ENCODE results near the gene SVIL. TPM values are rescaled to one million over a fixed set of nuclear protein-coding genes. Genes with fewer than 3 reads are reported as not detected.
"Not testable (repeated sequence)": the region's sequence is repeated elsewhere in the genome, so short reads cannot be mapped to it uniquely, and the experiment has no call there.

The SVIL gene
- total and polyA plus RNA-seq, 7 donors = 70.6 to 1,728 (median 792) TPM

- Histone ChIP-seq H3K27me3 (ENCODE audit: insufficient read depth in 3 of 3, low read length in 2 of 3) (no peaks in the 10 kb centered on the region), H3K4me3 (no peak overlapping the region), H3K27ac (peak overlapping the region; percentile 82), H3K36me3 (ENCODE audit: insufficient read depth in 1 of 2, low read depth in 1 of 2) (peaks cover 4 to 100% of the 10 kb centered on the region in 2 donors), H3K9me3 (no peaks in the 10 kb centered on the region), H3K4me1 (peaks cover 70% of the 10 kb centered on the region)
- DNase-seq = no peak
- no peak for TF ChIP-seq CTCF (IDR thresholded peaks at IDR 0.05)
- intact Hi-C loops (cut with DNase I) = no loop called here
- WGBS, 3 donors = 80 to 83% (median 81%) methylated on average over 28 of the region's 28 CpGs
- no peak for ATAC-seq
Measured at GRCh38 chr10:29469481-29470354, 165.1 kb downstream of the SVIL start.

- Histone ChIP-seq H3K36me3 (ENCODE audit: insufficient read depth in 1 of 2, low read depth in 1 of 2) (peaks cover 3 to 99% of the 10 kb centered on the region in 2 donors), H3K9me3 (no peaks in the 10 kb centered on the region), H3K4me1 (peaks cover 37% of the 10 kb centered on the region), H3K27me3 (ENCODE audit: insufficient read depth in 3 of 3, low read length in 2 of 3) (no peaks in the 10 kb centered on the region), H3K27ac (peak overlapping the region; percentile 70), H3K4me3 (no peak overlapping the region)
- 73 to 89% (median 80%) methylated on average over 8 of the region's 8 CpGs for WGBS, 3 donors
- intact Hi-C loops (cut with DNase I) = no loop called here
- ATAC-seq (peak in 1 of 4 donors; percentile 2), DNase-seq (no peak)
- no peak for TF ChIP-seq CTCF (IDR thresholded peaks at IDR 0.05)
Measured at GRCh38 chr10:29465384-29465783, 169.4 kb downstream of the SVIL start.

- DNase-seq (peak in 1 of 2 donors; percentile 76), ATAC-seq (peak; percentile 67 to 78 (median 75))
- intact Hi-C loops (cut with DNase I); H3K9me3 ChIP-seq; H3K4me3 ChIP-seq; H3K27me3 ChIP-seq (ENCODE audit: insufficient read depth in 3 of 3, low read length in 2 of 3): not testable (repeated sequence)
- 36 to 44% (median 37%) methylated on average over 4 of the region's 4 CpGs for WGBS, 3 donors
- H3K4me1 ChIP-seq = peaks cover 36% of the 10 kb centered on the region
- peaks cover 3 to 99% of the 10 kb centered on the region in 2 donors for H3K36me3 ChIP-seq (ENCODE audit: insufficient read depth in 1 of 2, low read depth in 1 of 2)
- peak overlapping the region; percentile 70 for H3K27ac ChIP-seq
Measured at GRCh38 chr10:29464671-29465171, 170.1 kb downstream of the SVIL start.

GRCh38 chr10:29461042-29461441, 173.7 kb downstream of the SVIL start:
- H3K4me3 ChIP-seq = no peak overlapping the region
- H3K9me3 ChIP-seq = no peaks in the 10 kb centered on the region
- peak overlapping the region; percentile 47 for H3K27ac ChIP-seq
- TF ChIP-seq CTCF (IDR thresholded peaks at IDR 0.05) = no peak
- 69 to 84% (median 77%) methylated on average over 5 of the region's 5 CpGs for WGBS, 3 donors
- H3K36me3 ChIP-seq (ENCODE audit: insufficient read depth in 1 of 2, low read depth in 1 of 2) = peaks cover 3 to 99% of the 10 kb centered on the region in 2 donors
- no peak for DNase-seq
- no peaks in the 10 kb centered on the region for H3K27me3 ChIP-seq (ENCODE audit: insufficient read depth in 3 of 3, low read length in 2 of 3)
- peaks cover 20% of the 10 kb centered on the region for H3K4me1 ChIP-seq
- ATAC-seq = no peak
- intact Hi-C loops (cut with DNase I) = no loop called here

GRCh38 chr10:29458190-29458589, 176.6 kb downstream of the SVIL start:
- not testable (repeated sequence) for H3K27ac ChIP-seq

More at GRCh38 chr10:29458190-29458589, 176.6 kb downstream of the SVIL start:
- ATAC-seq; H3K4me3 ChIP-seq; H3K27me3 ChIP-seq (ENCODE audit: insufficient read depth in 3 of 3, low read length in 2 of 3); H3K4me1 ChIP-seq; DNase-seq; H3K9me3 ChIP-seq; intact Hi-C loops (cut with DNase I): not testable (repeated sequence)
- H3K36me3 ChIP-seq (ENCODE audit: insufficient read depth in 1 of 2, low read depth in 1 of 2) = peaks cover 3 to 74% of the 10 kb centered on the region in 2 donors
- 79 to 85% (median 80%) methylated on average over 24 of the region's 24 CpGs for WGBS, 3 donors

All from psoas muscle (tissue), 8 donors.